Thyroid gland (tissue), 4 donors: ENCODE results near the gene GRIP1.

Experiments
- POLR2A ChIP-seq, 2 donors: fragments of 450-650 bp; IDR thresholded peaks; one replicate each; pipeline ENCODE4 v1.6.1; 2017; ENCODE audit warnings: antibody characterized with exemption in 2 of 2, mild to moderate bottlenecking in 2 of 2, moderate library complexity in 1 of 2
- TF ChIP-seq, protein P1 (sequence below), 6 experiments: fragments of 200-600 bp in 3 of 6; fragments of 450-650 bp in 3 of 6; sonication (generic) in 3 of 6; IDR thresholded peaks; one replicate each; pipeline ENCODE4 v1.5.1; 2016 to 2019; ENCODE audit warnings: antibody characterized with exemption in 6 of 6, mild to moderate bottlenecking in 2 of 6, inconsistent platforms in 1 of 6, moderate library complexity in 1 of 6

DNA sequence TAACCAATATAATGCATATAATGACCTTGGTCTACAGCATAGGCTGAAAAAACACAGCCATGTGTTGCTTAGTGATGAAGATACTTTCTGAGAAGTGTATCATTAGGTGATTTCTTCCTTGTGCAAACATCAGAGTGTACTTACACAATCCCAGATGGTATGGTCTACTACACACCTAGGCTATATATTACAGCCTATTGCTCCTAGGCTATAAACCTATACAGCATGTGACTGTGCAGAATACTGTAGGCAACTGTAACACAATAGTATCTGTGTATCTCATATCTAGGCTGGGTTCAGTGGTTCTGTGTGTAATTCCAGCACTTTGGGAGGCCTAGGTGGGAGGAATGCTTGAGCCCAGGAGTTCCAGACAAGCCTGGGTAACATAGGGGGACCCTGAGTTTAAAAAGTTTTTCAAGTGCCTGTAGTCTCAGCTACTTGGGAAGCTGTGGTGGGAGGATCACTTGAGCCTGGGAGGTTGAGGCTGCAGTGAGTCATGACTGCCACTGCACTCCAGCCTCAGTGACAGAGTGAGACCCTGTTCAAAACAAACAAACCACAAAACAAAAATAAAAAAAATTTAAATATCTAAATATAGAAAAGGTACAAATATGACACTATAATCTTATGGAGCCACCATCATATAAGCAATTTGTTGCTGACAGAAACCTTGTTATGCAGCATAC, 66.6 kb downstream of the GRIP1 start:
- TF ChIP-seq, protein P1, sequence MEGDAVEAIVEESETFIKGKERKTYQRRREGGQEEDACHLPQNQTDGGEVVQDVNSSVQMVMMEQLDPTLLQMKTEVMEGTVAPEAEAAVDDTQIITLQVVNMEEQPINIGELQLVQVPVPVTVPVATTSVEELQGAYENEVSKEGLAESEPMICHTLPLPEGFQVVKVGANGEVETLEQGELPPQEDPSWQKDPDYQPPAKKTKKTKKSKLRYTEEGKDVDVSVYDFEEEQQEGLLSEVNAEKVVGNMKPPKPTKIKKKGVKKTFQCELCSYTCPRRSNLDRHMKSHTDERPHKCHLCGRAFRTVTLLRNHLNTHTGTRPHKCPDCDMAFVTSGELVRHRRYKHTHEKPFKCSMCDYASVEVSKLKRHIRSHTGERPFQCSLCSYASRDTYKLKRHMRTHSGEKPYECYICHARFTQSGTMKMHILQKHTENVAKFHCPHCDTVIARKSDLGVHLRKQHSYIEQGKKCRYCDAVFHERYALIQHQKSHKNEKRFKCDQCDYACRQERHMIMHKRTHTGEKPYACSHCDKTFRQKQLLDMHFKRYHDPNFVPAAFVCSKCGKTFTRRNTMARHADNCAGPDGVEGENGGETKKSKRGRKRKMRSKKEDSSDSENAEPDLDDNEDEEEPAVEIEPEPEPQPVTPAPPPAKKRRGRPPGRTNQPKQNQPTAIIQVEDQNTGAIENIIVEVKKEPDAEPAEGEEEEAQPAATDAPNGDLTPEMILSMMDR (IDR thresholded peaks at IDR 0.05) = no peak
- TF ChIP-seq POLR2A (IDR thresholded peaks at IDR 0.05) = no peak
